Stimulated activated CD4-positive, alpha-beta T cell treated with anti-CD3 and anti-CD28 coated beads, Interleukin-1b, Interleukin-23, amount 100 ng/mL, for 24 hours (primary cell): ENCODE results near the gene HRH3.

Experiments used
- DNase-seq, 4 experiments: peaks; one replicate each; pipeline ENCODE4 v3.0.0-alpha.2; 2020; ENCODE audit warnings: low read depth in 4 of 4, low spot score in 1 of 4

Gene HRH3

DNA sequence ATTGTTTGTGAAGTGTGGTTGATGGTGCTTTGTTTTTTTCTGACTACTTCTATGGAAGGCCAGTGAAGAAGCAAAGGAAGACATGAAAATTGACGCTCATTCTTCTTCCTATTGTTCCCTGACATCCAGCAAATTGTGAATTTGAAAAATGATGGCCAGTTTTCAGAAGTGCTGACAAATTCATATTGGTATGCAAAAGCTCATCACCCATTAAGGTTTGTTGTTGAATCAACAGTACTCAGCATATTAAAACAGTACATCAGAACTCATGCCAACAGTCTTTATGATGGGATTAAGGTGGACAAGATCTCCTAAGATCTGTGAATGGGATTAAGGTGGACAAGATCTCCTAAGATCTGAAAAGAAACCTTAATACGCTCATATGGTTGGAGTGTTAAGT is 38.3 kb downstream of the HRH3 start:
- no peak for DNase-seq

DNA sequence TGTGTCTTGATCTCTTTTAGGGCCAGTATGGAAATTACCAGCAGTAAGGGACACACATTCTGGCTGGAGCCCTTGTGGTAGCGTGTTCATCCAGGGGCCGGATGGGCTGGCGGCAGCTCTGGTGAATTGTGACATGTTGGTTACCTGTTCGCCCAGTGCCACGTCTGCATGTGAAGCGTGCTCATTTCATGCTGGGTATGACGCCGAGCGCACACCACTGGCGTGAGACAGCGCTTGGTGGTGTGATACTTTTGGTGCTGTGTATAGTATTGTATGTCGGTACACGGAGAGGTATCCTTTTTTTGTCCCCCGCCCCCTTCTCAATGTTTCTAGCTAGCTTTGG is 40.9 kb downstream of the HRH3 start:
- DNase-seq = no peak

GRCh38 chr20:62178316-62179161 is 41.5 kb downstream of the HRH3 start:
- no peak for DNase-seq

DNA sequence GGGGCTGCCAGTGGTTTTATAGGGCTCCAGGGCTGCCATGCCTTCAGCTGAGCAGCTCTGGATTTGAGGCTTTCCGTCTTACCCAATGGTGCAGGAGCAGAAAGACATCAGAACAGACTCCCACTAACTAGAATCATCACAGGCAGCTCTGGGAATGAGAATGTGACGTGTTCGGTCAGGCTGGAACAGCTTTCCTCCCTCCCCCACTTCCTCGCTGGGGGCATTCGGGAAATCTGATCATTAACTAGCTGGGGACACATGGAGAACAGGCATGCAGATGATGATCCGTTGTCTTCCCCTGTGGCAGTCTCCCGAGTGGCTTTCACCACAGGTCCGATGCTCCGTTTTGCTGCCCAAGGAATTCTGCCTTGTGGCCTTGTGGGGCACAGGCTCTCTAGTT is 42.8 kb downstream of the HRH3 start:
- no peak for DNase-seq

DNA sequence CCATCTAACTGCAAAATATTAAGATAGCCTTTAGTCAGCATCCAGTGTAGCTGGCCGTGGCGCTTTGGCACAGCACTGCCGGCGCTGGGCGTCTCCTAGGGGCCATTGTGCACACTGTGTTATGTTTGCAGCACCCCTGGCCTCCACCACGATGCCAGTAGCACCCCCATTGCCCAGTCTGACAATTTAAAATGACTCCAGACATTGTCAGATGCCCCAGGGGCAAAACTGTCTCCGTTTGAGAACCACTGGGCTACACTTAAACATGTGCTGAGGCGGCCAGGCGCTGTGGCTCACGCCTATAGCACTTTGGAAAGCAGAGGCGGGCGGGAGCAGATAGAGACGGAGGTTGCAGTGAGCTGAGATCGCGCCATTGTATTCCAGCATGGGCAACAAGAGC is 43.2 kb downstream of the HRH3 start:
- no peak for DNase-seq

GRCh38 chr20:62175711-62176110 is 44.4 kb downstream of the HRH3 start:
- no peak for DNase-seq

DNA sequence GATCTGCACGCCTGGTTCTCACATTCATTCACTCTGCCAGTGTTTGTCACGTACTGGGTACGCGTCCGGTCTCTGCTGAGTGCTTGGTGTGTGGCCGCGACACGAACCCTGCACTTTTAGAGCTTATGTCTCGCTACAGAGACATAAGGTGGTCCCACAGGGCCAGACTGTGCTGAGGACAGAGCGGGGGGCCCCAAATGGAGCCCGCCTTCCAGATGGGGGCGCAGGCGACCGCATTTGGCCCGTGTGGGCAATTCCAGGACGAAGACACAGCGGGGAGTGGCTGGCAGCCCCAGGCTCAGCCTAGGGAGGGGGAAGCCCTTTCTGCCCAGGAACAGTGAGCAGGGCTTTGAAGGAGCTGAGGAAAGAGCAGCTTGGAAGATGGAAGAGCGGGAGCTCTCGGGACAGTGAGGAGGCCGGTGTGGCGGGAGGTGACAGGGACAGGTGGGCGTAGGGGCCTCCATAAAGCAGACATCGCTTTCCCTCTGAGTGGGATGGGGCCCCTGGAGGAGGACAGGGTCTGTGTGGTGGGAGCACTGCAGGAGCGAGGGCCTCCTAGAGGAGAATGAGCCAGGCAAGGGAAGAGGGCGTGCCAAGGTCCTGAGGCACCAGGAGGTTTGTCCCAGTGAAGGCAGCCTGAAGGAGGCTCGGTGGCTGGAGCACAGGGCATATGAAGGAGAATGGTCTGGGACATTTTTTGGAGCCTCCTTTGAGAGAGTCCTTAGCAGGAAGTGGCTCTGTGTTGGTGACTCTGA is 45.0 kb downstream of the HRH3 start:
- DNase-seq = no peak

DNA sequence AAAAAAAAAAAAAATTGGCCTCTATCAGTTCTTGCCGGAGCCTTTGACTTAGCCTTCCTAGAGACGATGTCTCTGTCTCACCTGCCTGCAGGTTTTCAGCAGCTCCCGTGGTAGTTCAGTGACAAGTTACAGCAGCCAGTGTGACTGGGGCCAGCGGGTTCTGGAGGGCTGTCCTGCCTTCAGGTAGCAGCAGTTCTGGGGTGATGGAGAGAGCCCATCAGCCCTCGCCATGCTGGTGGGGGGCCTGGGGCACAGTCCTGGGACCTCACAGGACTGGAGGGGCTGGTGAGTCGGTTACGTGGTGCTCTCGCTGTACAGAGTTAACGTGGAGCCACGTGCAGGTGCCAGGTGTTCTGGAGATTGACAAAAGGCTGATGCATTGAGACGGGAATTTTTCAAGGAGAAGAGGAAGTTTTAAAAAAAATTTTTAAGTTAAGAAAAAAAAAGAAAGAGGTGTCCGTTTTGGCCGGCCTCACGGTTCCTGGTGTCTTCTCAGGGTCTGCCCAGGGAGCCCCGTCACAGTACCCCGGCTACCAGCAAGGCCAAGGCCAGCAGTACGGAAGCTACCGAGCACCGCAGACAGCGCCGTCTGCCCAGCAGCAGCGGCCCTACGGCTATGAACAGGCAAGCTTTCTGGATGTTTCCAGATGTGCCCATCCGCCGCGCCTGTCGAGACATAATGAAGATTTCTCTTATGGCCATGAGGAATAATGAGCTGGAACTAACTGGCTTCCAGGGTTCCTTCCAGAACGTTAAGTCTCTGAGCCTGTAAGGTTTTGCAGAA is 45.9 kb downstream of the HRH3 start:
- no peak for DNase-seq

DNA sequence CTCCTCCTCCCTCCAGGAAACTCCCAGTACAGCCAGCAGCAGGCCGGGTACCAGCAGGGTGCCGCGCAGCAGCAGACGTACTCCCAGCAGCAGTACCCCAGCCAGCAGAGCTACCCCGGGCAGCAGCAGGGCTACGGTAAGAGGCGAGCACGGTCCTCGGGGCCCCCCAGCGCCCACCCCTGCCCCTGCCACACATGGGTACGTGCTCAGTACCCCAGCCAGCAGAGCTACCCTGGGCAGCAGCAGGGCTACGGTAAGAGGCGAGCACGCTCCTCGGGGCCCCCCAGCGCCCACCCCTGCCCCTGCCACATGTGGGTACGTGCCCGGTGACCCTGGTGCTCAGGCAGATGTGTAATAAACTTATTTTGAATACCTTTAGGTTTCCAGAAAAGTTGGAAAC is 47.4 kb downstream of the HRH3 start:
- no peak for DNase-seq

DNA sequence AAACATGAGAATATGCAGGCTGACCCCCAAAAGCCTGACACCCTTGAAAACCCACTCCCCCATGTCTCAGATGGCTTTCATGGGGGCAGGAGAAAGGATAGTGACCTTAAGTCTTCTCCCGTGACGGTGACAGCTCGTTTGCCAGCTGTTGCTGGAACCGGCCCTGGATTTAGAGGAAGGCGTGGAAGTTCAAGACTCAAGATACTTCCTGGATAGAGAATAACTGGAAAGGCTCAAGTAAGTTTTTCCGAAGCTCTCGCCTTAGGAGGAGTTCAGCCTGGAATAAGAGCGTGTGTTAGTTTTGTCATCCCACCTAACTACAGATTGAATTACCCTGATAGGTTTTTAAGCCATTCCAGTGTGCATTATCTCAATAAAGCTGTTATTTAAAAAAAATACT is 48.8 kb downstream of the HRH3 start:
- no peak for DNase-seq

DNA sequence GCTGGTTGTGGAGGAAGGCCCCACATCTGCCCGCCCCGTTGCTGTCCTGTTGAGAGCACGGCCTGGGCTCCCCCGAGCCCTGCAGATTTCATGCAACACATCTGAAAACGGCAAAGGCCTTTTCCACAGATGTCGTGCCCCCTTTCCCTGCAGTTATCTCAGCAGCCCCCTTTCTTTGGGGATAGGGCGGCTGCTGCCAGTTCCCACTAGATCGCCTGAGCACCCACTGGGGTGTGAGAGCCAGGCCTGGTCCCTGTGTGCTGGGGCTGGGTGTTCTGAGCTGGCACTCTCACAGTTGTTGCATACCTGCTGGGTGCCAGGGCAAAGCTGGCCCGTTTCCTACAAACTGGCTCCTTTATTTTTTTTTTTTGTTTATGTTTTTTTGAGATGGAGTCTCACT is 49.5 kb downstream of the HRH3 start:
- DNase-seq = no peak

- no peak for DNase-seq
These were observed 51.1 kb downstream of the HRH3 start for GRCh38 chr20:62168890-62169435.

DNA sequence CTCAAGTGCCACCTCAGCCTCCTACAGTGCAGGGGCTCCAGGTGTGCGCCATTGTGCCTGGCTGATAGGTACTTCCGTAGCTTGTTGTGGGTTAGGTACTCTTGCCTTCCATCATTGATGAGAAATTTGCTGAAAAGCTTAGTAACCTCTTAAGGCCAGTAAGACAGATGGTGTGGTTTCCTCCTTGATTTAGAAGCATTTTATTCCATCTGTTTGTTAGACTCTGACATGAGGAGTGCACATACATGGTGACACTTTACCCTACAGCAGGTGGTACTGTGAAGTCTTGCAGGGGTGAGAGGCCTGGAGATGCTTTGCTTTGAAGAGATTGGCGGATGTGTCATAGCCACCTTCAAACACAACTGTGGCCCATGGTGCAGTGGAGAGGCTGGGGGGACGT is 52.0 kb downstream of the HRH3 start:
- no peak for DNase-seq

- DNase-seq = no peak
These were observed 52.6 kb downstream of the HRH3 start for GRCh38 chr20:62167474-62167873.

- DNase-seq = no peak
These were observed 54.2 kb downstream of the HRH3 start for GRCh38 chr20:62165762-62166399.
